SH-SY5Y (cell line): Measurements from ENCODE around the gene CARD10.

Source experiments
- GATA2 ChIP-seq: IDR thresholded peaks from 2 replicates; pipeline ENCODE4 v1.6.1; 2011; ENCODE audit warnings: mild to moderate bottlenecking, low read depth, low read length
- GATA3 ChIP-seq: IDR thresholded peaks from 2 replicates; pipeline ENCODE4 v1.6.1; 2011; ENCODE audit warnings: low read depth, mild to moderate bottlenecking, low read length, moderate library complexity

DNA sequence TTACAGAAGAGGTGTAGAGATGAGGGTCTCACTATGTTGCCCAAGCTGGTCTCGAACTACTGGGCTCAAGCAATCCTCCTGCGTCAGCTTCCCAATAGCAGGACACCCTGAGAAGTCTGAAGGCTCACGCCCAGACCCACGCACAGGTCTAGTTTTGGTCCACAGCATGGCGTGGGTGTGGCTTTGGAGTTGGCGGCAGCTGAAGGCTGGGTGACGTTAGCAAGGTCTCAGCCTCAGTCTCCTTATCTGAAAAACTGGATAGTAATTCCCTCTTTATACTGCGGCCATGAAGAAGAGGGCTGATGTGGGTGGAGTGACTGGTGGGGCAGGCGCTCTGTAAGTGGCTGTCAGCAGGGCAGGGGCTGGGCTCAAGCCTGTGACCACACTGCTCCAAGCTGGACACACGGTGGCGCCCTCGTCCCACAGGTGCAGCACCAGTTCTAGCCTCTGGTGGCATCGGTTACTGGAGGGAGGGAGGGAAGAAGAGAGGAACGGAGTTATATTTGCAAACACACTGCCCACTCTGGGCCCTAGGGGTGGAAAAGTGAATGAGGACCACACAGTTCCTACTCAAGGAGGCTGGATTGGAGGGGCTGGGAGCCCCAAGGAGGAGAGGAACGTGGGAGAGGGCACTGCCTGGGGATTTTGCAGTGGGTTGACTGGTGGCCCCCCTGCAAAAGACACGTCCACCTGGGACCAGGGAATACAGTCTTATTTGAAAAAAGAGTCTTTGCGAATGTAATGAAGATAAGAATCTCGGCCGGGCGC lies 19.6 kb upstream of the CARD10 start:
- TF ChIP-seq GATA3 (no peak), GATA2 (no peak; the same call in 1 of the 2 replicates)
